HEK293T (cell line): ENCODE measurements around the gene LIN37.

Experiments used
- ARNT ChIP-seq: fragments of 450-650 bp; IDR thresholded peaks from 2 replicates; pipeline ENCODE4 v1.6.1; 2017; ENCODE audit warnings: mild to moderate bottlenecking
- BHLHE40 ChIP-seq: fragments of 450-650 bp; IDR thresholded peaks from 2 replicates; pipeline ENCODE4 v1.6.1; 2016; ENCODE audit warnings: mild to moderate bottlenecking, moderate library complexity, borderline replicate concordance
- CTBP1 ChIP-seq: fragments of 450-650 bp; IDR thresholded peaks from 2 replicates; pipeline ENCODE4 v1.6.1; 2016; ENCODE audit warnings: borderline replicate concordance
- ELF4 ChIP-seq: fragments of 450-650 bp; IDR thresholded peaks from 2 replicates; pipeline ENCODE4 v1.6.1; 2017; ENCODE audit warnings: antibody characterized with exemption
- FOXA1 ChIP-seq: fragments of 450-650 bp; IDR thresholded peaks from 2 replicates; pipeline ENCODE4 v1.6.1; 2016; ENCODE audit warnings: mild to moderate bottlenecking
- FOXK2 ChIP-seq: fragments of 450-650 bp; IDR thresholded peaks from 2 replicates; pipeline ENCODE4 v1.6.1; 2016; ENCODE audit warnings: mild to moderate bottlenecking
- FOXM1 ChIP-seq: fragments of 450-650 bp; IDR thresholded peaks from 2 replicates; pipeline ENCODE4 v1.6.1; 2017; ENCODE audit warnings: mild to moderate bottlenecking, borderline replicate concordance
- HDGF ChIP-seq: fragments of 450-650 bp; IDR thresholded peaks from 2 replicates; pipeline ENCODE4 v1.6.1; 2017; ENCODE audit warnings: antibody characterized with exemption, borderline replicate concordance
- NFRKB ChIP-seq: fragments of 450-650 bp; IDR thresholded peaks from 2 replicates; pipeline ENCODE4 v1.6.1; 2016; ENCODE audit warnings: mild to moderate bottlenecking, moderate library complexity
- SP1 ChIP-seq: fragments of 450-650 bp; IDR thresholded peaks from 2 replicates; pipeline ENCODE4 v1.6.1; 2017
- SUZ12 ChIP-seq: fragments of 450-650 bp; IDR thresholded peaks from 2 replicates; pipeline ENCODE4 v1.6.1; 2016; ENCODE audit warnings: mild to moderate bottlenecking
- TARDBP ChIP-seq: fragments of 450-650 bp; IDR thresholded peaks from 2 replicates; pipeline ENCODE4 v1.6.1; 2016
- ZNF384 ChIP-seq: fragments of 450-650 bp; IDR thresholded peaks from 2 replicates; pipeline ENCODE4 v1.6.1; 2016

DNA sequence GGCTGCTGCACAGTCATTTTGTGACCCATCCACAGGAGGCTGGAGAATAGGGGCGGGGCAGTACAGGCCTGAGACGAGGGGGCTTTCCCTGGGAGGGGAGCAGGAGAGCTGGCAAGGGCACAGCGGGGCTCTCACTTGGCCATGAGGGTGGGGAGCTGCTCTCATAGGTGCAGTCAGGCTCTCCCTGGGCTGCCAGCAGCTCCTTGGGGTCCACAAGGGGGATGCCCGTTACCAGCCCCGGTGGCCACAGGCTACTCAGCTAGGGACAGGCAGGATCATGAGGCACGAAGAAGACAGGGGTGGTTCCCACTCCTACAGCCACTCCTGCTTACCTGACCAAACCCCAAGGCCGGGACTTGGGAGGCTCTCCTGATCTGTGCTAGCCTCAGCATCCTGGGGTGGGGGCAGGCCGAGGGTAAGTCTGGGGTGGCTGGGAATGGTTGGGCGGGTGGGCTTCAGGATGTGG is 43.5 kb downstream of the LIN37 start:
- TF ChIP-seq CTBP1, result no peak
- no peak for TF ChIP-seq ZNF384
- TF ChIP-seq SUZ12, result no peak
- TF ChIP-seq FOXM1, result no peak
- TF ChIP-seq HDGF, result no peak
- TF ChIP-seq SP1, result no peak
- TF ChIP-seq ELF4, result no peak
- TF ChIP-seq FOXA1, result no peak
- TF ChIP-seq BHLHE40, result no peak
- TF ChIP-seq TARDBP, result no peak
- TF ChIP-seq FOXK2, result no peak
- no peak for TF ChIP-seq NFRKB
- no peak for TF ChIP-seq ARNT
